OCI-LY1 (cell line): Measurements from ENCODE around the gene PRKCI.
"Not testable (repeated sequence)": the region's sequence is repeated elsewhere in the genome, so short reads cannot be mapped to it uniquely, and the experiment has no call there.

Source experiments
- H2AFZ ChIP-seq: fragments of 200-600 bp; sonication (generic), shearing (Covaris generic); 2 replicates; pipeline ENCODE4 v1.6.0; 2014; ENCODE audit warnings: antibody characterized with exemption, mild to moderate bottlenecking, low read length
- H3F3A ChIP-seq: fragments of 200-600 bp; sonication (generic), shearing (Covaris generic); 2 replicates; pipeline ENCODE4 v1.6.0; 2014; ENCODE audit warnings: mild to moderate bottlenecking, antibody characterized with exemption, low read length, moderate library complexity; ENCODE audit not compliant: insufficient read depth
- H3K27ac ChIP-seq: fragments of 200-600 bp; sonication (generic); 2 replicates; pipeline ENCODE4 v1.5.1; 2014; ENCODE audit warnings: low read length, mixed run types, mild to moderate bottlenecking, low read depth; ENCODE audit not compliant: poor library complexity, severe bottlenecking
- H3K27me3 ChIP-seq: fragments of 200-600 bp; sonication (generic); 2 replicates; pipeline ENCODE4 v1.6.0; 2014; ENCODE audit warnings: antibody characterized with exemption, mild to moderate bottlenecking, low read length, moderate library complexity; ENCODE audit not compliant: insufficient read depth
- H3K36me3 ChIP-seq: fragments of 200-600 bp; sonication (generic); 2 replicates; pipeline ENCODE4 v1.6.1; 2014; ENCODE audit warnings: mild to moderate bottlenecking, antibody characterized with exemption, low read length, moderate library complexity, mixed read lengths; ENCODE audit not compliant: insufficient read depth
- H3K4me1 ChIP-seq: fragments of 200-600 bp; sonication (generic); 2 replicates; pipeline ENCODE4 v1.5.1; 2014; ENCODE audit warnings: mild to moderate bottlenecking, low read length, moderate library complexity; ENCODE audit not compliant: insufficient read depth, severe bottlenecking
- H3K4me2 ChIP-seq: fragments of 200-600 bp; sonication (generic), shearing (Covaris generic); 2 replicates; pipeline ENCODE4 v1.6.1; 2014; ENCODE audit warnings: low read length
- H3K4me3 ChIP-seq: fragments of 200-600 bp; sonication (generic); 2 replicates; pipeline ENCODE4 v1.5.1; 2014; ENCODE audit warnings: low read length, low read depth, mild to moderate bottlenecking, mixed read lengths; ENCODE audit not compliant: poor library complexity, severe bottlenecking
- H3K79me2 ChIP-seq: fragments of 200-600 bp; shearing (Covaris generic); 2 replicates; pipeline ENCODE4 v1.6.1; 2016; ENCODE audit warnings: mixed run types, low read length, mixed read lengths; ENCODE audit not compliant: insufficient read depth
- H3K9ac ChIP-seq: fragments of 200-600 bp; sonication (generic), shearing (Covaris generic); 2 replicates; pipeline ENCODE4 v1.6.1; 2014; ENCODE audit warnings: mild to moderate bottlenecking, low read length, mixed read lengths
- H3K9me2 ChIP-seq: fragments of 200-600 bp; sonication (generic), shearing (Covaris generic); 2 replicates; pipeline ENCODE4 v1.6.1; 2014; ENCODE audit warnings: low read depth, mild to moderate bottlenecking, low read length, mixed read lengths
- H3K9me3 ChIP-seq: fragments of 200-600 bp; shearing (Covaris generic); 2 replicates; pipeline ENCODE4 v1.6.1; 2014; ENCODE audit warnings: low read length, mixed read lengths
- H4K20me1 ChIP-seq: fragments of 200-600 bp; sonication (generic), shearing (Covaris generic); 2 replicates; pipeline ENCODE4 v1.6.0; 2016; ENCODE audit warnings: mild to moderate bottlenecking, low read length; ENCODE audit not compliant: insufficient read depth
- EZH2 ChIP-seq: fragments of 200-600 bp; sonication (generic), shearing (Covaris generic); IDR thresholded peaks from 2 replicates; pipeline ENCODE4 v1.8.0; 2017; ENCODE audit warnings: borderline replicate concordance, mixed run types, mild to moderate bottlenecking, antibody characterized with exemption, low read length, moderate library complexity, mixed read lengths
- TF ChIP-seq, protein P1 (sequence below): fragments of 200-600 bp; sonication (generic), shearing (Covaris generic); IDR thresholded peaks from 2 replicates; pipeline ENCODE4 v1.5.1; 2017; ENCODE audit warnings: mild to moderate bottlenecking, antibody characterized with exemption, low read length, moderate library complexity, mixed read lengths

PRKCI gene

DNA sequence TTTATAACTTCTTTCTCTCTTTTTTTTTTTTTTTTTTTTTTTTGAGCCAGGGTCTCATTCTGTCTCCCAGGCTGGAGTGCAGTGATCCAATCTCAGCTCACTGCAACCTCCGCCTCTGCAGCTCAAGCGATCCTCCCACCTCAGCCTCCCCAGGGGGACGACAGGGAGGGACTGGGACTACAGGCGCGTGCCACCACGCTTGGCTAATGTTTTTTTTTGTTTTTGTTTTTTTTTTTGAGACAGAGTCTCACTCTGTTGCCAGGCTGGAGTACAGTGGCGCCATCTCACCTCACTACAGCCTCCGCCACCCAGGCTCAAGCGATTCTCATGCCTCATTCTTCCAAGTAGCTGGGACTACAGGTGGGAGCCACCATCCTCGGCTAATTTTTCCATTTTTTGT, 17.7 kb upstream of the PRKCI start:
- no peak for TF ChIP-seq EZH2
- TF ChIP-seq, protein P1, sequence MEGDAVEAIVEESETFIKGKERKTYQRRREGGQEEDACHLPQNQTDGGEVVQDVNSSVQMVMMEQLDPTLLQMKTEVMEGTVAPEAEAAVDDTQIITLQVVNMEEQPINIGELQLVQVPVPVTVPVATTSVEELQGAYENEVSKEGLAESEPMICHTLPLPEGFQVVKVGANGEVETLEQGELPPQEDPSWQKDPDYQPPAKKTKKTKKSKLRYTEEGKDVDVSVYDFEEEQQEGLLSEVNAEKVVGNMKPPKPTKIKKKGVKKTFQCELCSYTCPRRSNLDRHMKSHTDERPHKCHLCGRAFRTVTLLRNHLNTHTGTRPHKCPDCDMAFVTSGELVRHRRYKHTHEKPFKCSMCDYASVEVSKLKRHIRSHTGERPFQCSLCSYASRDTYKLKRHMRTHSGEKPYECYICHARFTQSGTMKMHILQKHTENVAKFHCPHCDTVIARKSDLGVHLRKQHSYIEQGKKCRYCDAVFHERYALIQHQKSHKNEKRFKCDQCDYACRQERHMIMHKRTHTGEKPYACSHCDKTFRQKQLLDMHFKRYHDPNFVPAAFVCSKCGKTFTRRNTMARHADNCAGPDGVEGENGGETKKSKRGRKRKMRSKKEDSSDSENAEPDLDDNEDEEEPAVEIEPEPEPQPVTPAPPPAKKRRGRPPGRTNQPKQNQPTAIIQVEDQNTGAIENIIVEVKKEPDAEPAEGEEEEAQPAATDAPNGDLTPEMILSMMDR = no peak
- no peak overlapping the region for H3K4me2 ChIP-seq

DNA sequence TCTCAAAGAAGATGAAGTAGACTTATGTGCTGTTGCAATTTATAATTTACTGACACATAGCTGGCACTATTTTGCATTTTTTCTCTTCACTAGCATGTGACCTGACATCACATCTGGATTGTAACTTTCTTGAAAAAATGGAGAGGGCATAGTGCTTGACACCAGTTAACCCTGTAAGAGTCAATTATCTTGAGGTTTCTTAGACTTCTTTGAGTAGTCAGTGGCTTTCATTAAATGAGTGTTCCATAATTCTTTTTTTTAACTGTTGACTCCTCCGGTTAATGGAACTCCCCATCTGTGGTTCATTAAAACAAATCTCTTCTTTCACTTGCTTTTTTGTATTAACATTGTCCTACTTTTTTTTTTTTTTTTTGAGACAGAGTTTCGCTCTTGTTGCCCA, 16.9 kb upstream of the PRKCI start:
- no peaks in the 10 kb centered on the region for H3F3A ChIP-seq
- H3K9me2 ChIP-seq = no peaks in the 10 kb centered on the region
- TF ChIP-seq, protein P1 = no peak
- no peak for TF ChIP-seq EZH2
- H3K4me3 ChIP-seq = no peak overlapping the region
- no peaks in the 10 kb centered on the region for H3K79me2 ChIP-seq
- no peaks in the 10 kb centered on the region for H3K36me3 ChIP-seq
- no peaks in the 10 kb centered on the region for H3K9me3 ChIP-seq
- no peak overlapping the region for H3K4me2 ChIP-seq
- H4K20me1 ChIP-seq = no peaks in the 10 kb centered on the region
- H3K9ac ChIP-seq = no peak overlapping the region
- no peak overlapping the region for H3K27ac ChIP-seq
- H2AFZ ChIP-seq = no peak overlapping the region
- no peaks in the 10 kb centered on the region for H3K4me1 ChIP-seq
- H3K27me3 ChIP-seq = peaks cover 4% of the 10 kb centered on the region

More for the DNA sequence above, 17.7 kb upstream of the PRKCI start:
- no peak overlapping the region for H2AFZ ChIP-seq
- H3K9me3 ChIP-seq = no peaks in the 10 kb centered on the region
- H3K4me1 ChIP-seq = no peaks in the 10 kb centered on the region
- no peak overlapping the region for H3K4me3 ChIP-seq
- no peaks in the 10 kb centered on the region for H4K20me1 ChIP-seq
- no peak overlapping the region for H3K9ac ChIP-seq
- H3K27ac ChIP-seq = no peak overlapping the region
- no peaks in the 10 kb centered on the region for H3K79me2 ChIP-seq
- H3K27me3 ChIP-seq = peaks cover 2% of the 10 kb centered on the region
- H3F3A ChIP-seq = no peaks in the 10 kb centered on the region
- no peaks in the 10 kb centered on the region for H3K36me3 ChIP-seq
- no peaks in the 10 kb centered on the region for H3K9me2 ChIP-seq

DNA sequence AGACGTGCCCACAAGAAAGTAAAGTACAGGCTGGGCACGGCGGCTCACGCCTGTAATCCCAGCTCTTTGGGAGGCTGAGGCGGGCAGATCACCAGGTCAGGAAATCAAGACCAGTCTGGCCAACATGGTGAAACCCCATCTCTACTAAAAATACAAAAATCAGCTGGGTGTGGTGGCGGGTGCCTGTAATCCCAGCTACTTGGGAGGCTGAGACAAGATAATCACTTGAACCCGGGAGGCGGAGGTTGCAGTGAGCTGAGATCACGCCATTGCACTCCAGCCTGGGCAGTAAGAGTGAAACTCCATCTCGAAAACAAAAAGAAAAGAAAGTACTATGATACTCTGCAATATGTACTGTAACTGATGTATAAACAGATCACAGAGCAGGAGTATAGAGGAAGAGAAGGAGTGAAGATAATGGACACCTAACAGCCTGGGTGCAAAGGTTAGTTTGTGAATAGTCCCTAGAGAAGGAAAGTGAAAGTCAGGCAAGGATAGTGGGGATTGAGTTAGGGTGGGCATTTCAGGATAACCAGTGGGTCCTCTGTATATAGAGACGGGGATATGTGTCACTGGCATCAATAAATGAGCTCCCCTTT, 16.0 kb upstream of the PRKCI start:
- not testable (repeated sequence) for H3K36me3 ChIP-seq, H3K27me3 ChIP-seq, H4K20me1 ChIP-seq, H3K4me2 ChIP-seq, H3K9me2 ChIP-seq, H3K4me3 ChIP-seq, H3K9ac ChIP-seq, H3K79me2 ChIP-seq, H3K9me3 ChIP-seq, H2AFZ ChIP-seq, H3F3A ChIP-seq, H3K4me1 ChIP-seq, H3K27ac ChIP-seq

DNA sequence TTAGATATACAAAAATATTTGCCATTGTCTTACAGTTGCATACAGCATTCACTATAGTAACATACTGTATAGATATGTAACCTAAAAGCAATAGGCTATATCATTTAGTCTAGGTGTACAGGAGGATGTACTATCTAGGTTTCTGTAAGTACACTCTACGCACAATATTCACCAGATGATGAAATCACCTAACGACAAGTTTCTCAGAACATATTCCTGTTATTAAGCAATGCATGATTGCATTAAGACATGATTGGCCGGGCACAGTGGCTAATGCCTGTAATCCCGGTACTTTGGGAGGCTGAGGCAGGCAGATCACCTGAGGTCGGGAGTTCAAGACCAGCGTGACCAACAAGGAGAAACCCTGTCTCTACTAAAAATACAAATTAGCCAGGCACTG, 14.5 kb upstream of the PRKCI start:
- Histone ChIP-seq H3K27ac (no peak overlapping the region), H3K27me3 (peaks cover 4% of the 10 kb centered on the region), H3F3A (no peaks in the 10 kb centered on the region), H3K4me3 (no peak overlapping the region), H3K36me3 (no peaks in the 10 kb centered on the region; the same call in 1 of the 2 replicates), H3K4me2 (no peak overlapping the region), H3K79me2 (no peaks in the 10 kb centered on the region), H2AFZ (no peak overlapping the region), H3K9ac (no peak overlapping the region), H3K9me3 (peaks cover 5% of the 10 kb centered on the region), H4K20me1 (no peaks in the 10 kb centered on the region), H3K9me2 (no peaks in the 10 kb centered on the region), H3K4me1 (no peaks in the 10 kb centered on the region)
- TF ChIP-seq EZH2 = no peak
- TF ChIP-seq, protein P1 = no peak
